ENCODE measurements around the gene TAF4B.
A peak's percentile ranks its signal among the peaks of the same experiment; 100 is the strongest.

GRCh38 chr18:26307161-26307773 lies 81.0 kb downstream of the TAF4B start:
- TF ChIP-seq FOXA1 (IDR thresholded peaks at IDR 0.05) = no peak
- peak; percentile 42 for TF ChIP-seq CTCF (IDR thresholded peaks at IDR 0.05; ENCODE audit: low read depth, low read length, missing input control)
- TF ChIP-seq RAD21 (IDR thresholded peaks at IDR 0.05) = peak; percentile 74 to 79
- TF ChIP-seq ZBTB33 (IDR thresholded peaks at IDR 0.05) = no peak
- TF ChIP-seq REST (IDR thresholded peaks at IDR 0.05) = no peak
- no peak for TF ChIP-seq TAF1 (conservative IDR thresholded peaks at IDR 0.05)
- TF ChIP-seq MAX (IDR thresholded peaks at IDR 0.05) = no peak
- TF ChIP-seq ATF3 (IDR thresholded peaks at IDR 0.05) = no peak
- TF ChIP-seq HNF4G (IDR thresholded peaks at IDR 0.05) = no peak
- no peak for TF ChIP-seq HNF4A (conservative IDR thresholded peaks at IDR 0.05)
- no peak for TF ChIP-seq JUND (IDR thresholded peaks at IDR 0.05)
